Sigmoid colon (tissue), 4 donors: ENCODE data around the gene ATP13A5.

Experiments
- EP300 ChIP-seq, 4 donors: sonication (generic); formaldehyde crosslinking; IDR thresholded peaks; one replicate each; pipeline ENCODE4 v1.6.1; 2017; ENCODE audit warnings: antibody characterized with exemption in 4 of 4
- POLR2A ChIP-seq, 2 donors: fragments of 450-650 bp; IDR thresholded peaks; one replicate each; pipeline ENCODE4 v1.6.1; 2016; ENCODE audit warnings: antibody characterized with exemption in 2 of 2, mild to moderate bottlenecking in 2 of 2, moderate library complexity in 2 of 2
- POLR2AphosphoS5 ChIP-seq, 4 donors: sonication (generic); formaldehyde crosslinking; IDR thresholded peaks; one replicate each; pipeline ENCODE4 v1.6.1; 2017; ENCODE audit warnings: antibody characterized with exemption in 4 of 4
- TF ChIP-seq, protein P1 (sequence below), 4 experiments: fragments of 450-650 bp in 3 of 4; fragments of 200-600 bp in 1 of 4; IDR thresholded peaks; one replicate each; pipeline ENCODE4 v1.5.1; 2016 to 2019; ENCODE audit warnings: antibody characterized with exemption in 4 of 4, mild to moderate bottlenecking in 3 of 4, moderate library complexity in 2 of 4

DNA sequence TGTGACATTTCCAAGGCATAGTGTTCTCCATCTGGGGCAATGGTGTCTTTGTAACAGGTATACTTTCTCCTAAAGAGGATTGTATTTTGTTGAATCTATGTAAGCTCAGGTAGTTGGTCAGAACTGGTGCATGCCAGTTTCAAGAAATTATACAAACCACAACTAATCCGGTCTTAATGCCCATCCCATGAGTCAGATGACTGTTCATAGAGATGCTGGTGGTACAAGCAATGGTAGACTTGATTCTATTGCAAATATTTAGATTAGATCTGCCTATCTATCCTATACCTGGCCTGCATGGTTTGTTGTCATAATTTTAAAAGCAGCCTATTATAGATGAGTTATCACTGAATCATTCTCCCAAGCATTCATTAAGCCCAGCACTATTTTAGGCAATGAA lies 43.5 kb downstream of the ATP13A5 start:
- TF ChIP-seq POLR2AphosphoS5 (IDR thresholded peaks at IDR 0.05) (no peak), EP300 (IDR thresholded peaks at IDR 0.05) (no peak), POLR2A (IDR thresholded peaks at IDR 0.05) (no peak)
- TF ChIP-seq, protein P1, sequence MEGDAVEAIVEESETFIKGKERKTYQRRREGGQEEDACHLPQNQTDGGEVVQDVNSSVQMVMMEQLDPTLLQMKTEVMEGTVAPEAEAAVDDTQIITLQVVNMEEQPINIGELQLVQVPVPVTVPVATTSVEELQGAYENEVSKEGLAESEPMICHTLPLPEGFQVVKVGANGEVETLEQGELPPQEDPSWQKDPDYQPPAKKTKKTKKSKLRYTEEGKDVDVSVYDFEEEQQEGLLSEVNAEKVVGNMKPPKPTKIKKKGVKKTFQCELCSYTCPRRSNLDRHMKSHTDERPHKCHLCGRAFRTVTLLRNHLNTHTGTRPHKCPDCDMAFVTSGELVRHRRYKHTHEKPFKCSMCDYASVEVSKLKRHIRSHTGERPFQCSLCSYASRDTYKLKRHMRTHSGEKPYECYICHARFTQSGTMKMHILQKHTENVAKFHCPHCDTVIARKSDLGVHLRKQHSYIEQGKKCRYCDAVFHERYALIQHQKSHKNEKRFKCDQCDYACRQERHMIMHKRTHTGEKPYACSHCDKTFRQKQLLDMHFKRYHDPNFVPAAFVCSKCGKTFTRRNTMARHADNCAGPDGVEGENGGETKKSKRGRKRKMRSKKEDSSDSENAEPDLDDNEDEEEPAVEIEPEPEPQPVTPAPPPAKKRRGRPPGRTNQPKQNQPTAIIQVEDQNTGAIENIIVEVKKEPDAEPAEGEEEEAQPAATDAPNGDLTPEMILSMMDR (IDR thresholded peaks at IDR 0.05), result no peak
